Measurements from ENCODE around the gene HLA-DPB1. TPM values are rescaled to one million over a fixed set of nuclear protein-coding genes. Genes with fewer than 3 reads are reported as not detected.

Gene HLA-DPB1
- total and polyA plus RNA-seq, 9 of the 15 experiments (the other 6 are each of a cell fraction or from before 2014, with no cell fraction given): 0.07 to 1.2 (median 0.51) TPM

DNA sequence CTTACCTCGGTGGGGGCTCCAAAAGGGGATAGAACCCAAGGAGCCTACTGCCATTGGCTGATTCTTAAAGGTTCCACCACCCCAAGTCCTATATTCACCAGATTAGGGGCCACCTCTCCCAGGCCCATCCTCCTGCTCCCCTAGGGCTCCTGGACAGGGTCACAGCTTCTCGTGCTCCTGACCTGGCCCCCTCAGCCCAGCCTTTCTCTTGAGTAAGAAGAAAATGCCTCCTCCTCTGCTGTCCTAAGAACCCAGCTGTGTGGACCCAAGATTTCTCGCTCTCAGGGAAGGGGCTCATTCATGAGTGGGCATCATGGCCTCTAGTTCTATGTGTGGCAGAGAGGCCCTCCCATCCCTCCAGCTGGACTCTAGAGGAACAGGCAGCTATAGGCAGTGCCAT is 16.6 kb downstream of the HLA-DPB1 start:
- Histone ChIP-seq H3K9me1 (ENCODE audit: control insufficient read depth, insufficient read depth, low read length) (no peaks in the 10 kb centered on the region), H3K4me1 (replicated peaks in 1 of 2; ENCODE audit: control insufficient read depth in 2 of 2, insufficient read depth in 2 of 2, low read length in 2 of 2) (no peaks in the 10 kb centered on the region), H3K36me3 (ENCODE audit: control insufficient read depth, insufficient read depth, low read length) (no peaks in the 10 kb centered on the region), H3K4me3 (no peak overlapping the region), H3K79me2 (ENCODE audit: control insufficient read depth, insufficient read depth, low read length) (no peaks in the 10 kb centered on the region), H4K20me1 (replicated peaks; ENCODE audit: control insufficient read depth, insufficient read depth, low read length) (no peaks in the 10 kb centered on the region), H3K4me2 (ENCODE audit: insufficient read depth, low read length) (no peak overlapping the region), H2AFZ (ENCODE audit: low read depth, low read length) (no peak overlapping the region), H3K9me3 (replicated peaks; ENCODE audit: control insufficient read depth, insufficient read depth, low read depth, low read length) (no peaks in the 10 kb centered on the region; the same call in 1 of the 2 replicates), H3K9ac (ENCODE audit: insufficient read depth in 1 of 2, low read depth in 2 of 2, low read length in 2 of 2) (no peak overlapping the region), H3K27me3 (ENCODE audit: control insufficient read depth in 2 of 2, insufficient read depth in 2 of 2, low read length in 2 of 2) (peaks cover 0 to 40% of the 10 kb centered on the region in 2 experiments; a peak in 2 of 5 replicates), H3K27ac (ENCODE audit: extremely low read depth, low read depth, low read length) (no peak overlapping the region)
- CTCF ChIA-PET (ENCODE audit: low intra/inter-chr PET ratio): interaction anchor here (0.5 to 4.1 kb wide), 3 partner anchors 77 to 216 kb away, joined by 4 to 19 read pairs (median 5); no protein-coding TSS in a partner anchor
- TF ChIP-seq MEIS2 (IDR thresholded peaks at IDR 0.05; ENCODE audit: partially characterized antibody) (no peak), U2AF1 (optimal IDR thresholded peaks at IDR 0.05; ENCODE audit: low read depth, low read length) (no peak), ZNF124 (CRISPR knock-in tag; IDR thresholded peaks at IDR 0.05) (no peak), U2AF2 (optimal IDR thresholded peaks at IDR 0.05; ENCODE audit: low read depth, low read length) (no peak), TAF1 (IDR thresholded peaks at IDR 0.05; ENCODE audit: control insufficient read depth, extremely low read depth, insufficient read depth, low read length, severe bottlenecking) (no peak), ZEB2 (IDR thresholded peaks at IDR 0.05) (no peak), MYBL2 (IDR thresholded peaks at IDR 0.05; ENCODE audit: low read depth) (no peak), MYBL2 (CRISPR knock-in tag; IDR thresholded peaks at IDR 0.05; ENCODE audit: borderline replicate concordance) (no peak), GTF2E2 (tag; IDR thresholded peaks at IDR 0.05) (no peak), NCOA6 (IDR thresholded peaks at IDR 0.05) (no peak), ZNF12 (CRISPR knock-in tag; IDR thresholded peaks at IDR 0.05) (no peak)
- TF ChIP-seq, protein P1, sequence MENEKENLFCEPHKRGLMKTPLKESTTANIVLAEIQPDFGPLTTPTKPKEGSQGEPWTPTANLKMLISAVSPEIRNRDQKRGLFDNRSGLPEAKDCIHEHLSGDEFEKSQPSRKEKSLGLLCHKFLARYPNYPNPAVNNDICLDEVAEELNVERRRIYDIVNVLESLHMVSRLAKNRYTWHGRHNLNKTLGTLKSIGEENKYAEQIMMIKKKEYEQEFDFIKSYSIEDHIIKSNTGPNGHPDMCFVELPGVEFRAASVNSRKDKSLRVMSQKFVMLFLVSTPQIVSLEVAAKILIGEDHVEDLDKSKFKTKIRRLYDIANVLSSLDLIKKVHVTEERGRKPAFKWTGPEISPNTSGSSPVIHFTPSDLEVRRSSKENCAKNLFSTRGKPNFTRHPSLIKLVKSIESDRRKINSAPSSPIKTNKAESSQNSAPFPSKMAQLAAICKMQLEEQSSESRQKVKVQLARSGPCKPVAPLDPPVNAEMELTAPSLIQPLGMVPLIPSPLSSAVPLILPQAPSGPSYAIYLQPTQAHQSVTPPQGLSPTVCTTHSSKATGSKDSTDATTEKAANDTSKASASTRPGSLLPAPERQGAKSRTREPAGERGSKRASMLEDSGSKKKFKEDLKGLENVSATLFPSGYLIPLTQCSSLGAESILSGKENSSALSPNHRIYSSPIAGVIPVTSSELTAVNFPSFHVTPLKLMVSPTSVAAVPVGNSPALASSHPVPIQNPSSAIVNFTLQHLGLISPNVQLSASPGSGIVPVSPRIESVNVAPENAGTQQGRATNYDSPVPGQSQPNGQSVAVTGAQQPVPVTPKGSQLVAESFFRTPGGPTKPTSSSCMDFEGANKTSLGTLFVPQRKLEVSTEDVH (IDR thresholded peaks at IDR 0.05; ENCODE audit: low read depth, partially characterized antibody): no peak
- ATAC-seq (no peak), FAIRE-seq (no peak), DNase-seq (ENCODE audit: extremely low read depth in 1 of 4, low spot score in 3 of 4) (no peak)
- in situ Hi-C loops (cut with MboI) (no loop called here), intact Hi-C loops (cut with micrococcal nuclease) (loop anchor here (10.0 kb wide), 1 partner anchor 208 kb away; no protein-coding TSS in a partner anchor)
- BruUV-seq (replicated peaks): no TSS peak
- POLR2A ChIA-PET: no interaction called here
- 2% methylated on average over 3 of the region's 3 CpGs for WGBS (ENCODE audit: insufficient coverage, low coverage, missing lambda C conversion rate)

Data from K562 (cell line).